Activated naive CD4-positive, alpha-beta T cell treated with anti-CD3 and anti-CD28 coated beads, Interleukin-2, amount 10 ng/mL, durations not matched to agents 7 days and 5 days (primary cell): ENCODE measurements around the gene MRPL10.

Experiments
- CTCF ChIA-PET: fragments of 350-600 bp; sonication (Branson Sonifier 250); formaldehyde crosslinking; loops from one replicate; lab custom pipeline; 2021; ENCODE audit warnings: antibody characterized with exemption; lab: Charles Lee
- DNase-seq: peaks from one replicate; pipeline ENCODE4 v3.0.0-alpha.2; 2020
- H3K27ac Mint-ChIP-seq: one replicate; pipeline ENCODE4 v1.8.0; 2021; ENCODE audit warnings: mild to moderate bottlenecking, moderate library complexity, mixed read lengths
- H3K27me3 Mint-ChIP-seq: one replicate; pipeline ENCODE4 v1.8.0; 2021; ENCODE audit warnings: mild to moderate bottlenecking, mixed read lengths
- H3K36me3 Mint-ChIP-seq: one replicate; pipeline ENCODE4 v1.8.0; 2021; ENCODE audit warnings: mixed read lengths
- H3K4me1 Mint-ChIP-seq: one replicate; pipeline ENCODE4 v1.8.0; 2021; ENCODE audit warnings: mixed read lengths
- H3K4me3 Mint-ChIP-seq: one replicate; pipeline ENCODE4 v1.8.0; 2021; ENCODE audit warnings: mild to moderate bottlenecking, moderate library complexity, mixed read lengths
- H3K9me3 Mint-ChIP-seq: one replicate; pipeline ENCODE4 v1.8.0; 2021; ENCODE audit warnings: mixed read lengths

The MRPL10 gene

GRCh38 chr17:47870056-47870455 is 38.7 kb upstream of the MRPL10 start:
- Mint-ChIP-seq H3K4me1 (peaks cover 10% of the 10 kb centered on the region), H3K27me3 (peaks cover 100% of the 10 kb centered on the region), H3K27ac (no peak overlapping the region), H3K9me3 (no peaks in the 10 kb centered on the region), H3K4me3 (no peak overlapping the region), H3K36me3 (no peaks in the 10 kb centered on the region)
- CTCF ChIA-PET = interaction anchor here (1.2 to 2.1 kb wide), 4 partner anchors 16 to 23 kb away, joined by 3 to 6 read pairs (median 6); no protein-coding TSS in a partner anchor
- no peak for DNase-seq

GRCh38 chr17:47869114-47869513 is 37.8 kb upstream of the MRPL10 start:
- DNase-seq = no peak
- H3K9me3 Mint-ChIP-seq = no peaks in the 10 kb centered on the region
- H3K27me3 Mint-ChIP-seq = peaks cover 99% of the 10 kb centered on the region
- H3K36me3 Mint-ChIP-seq = no peaks in the 10 kb centered on the region
- CTCF ChIA-PET = interaction anchor here (0.5 to 2.1 kb wide), 2 partner anchors 22 to 78 kb away, joined by 3 to 6 read pairs; no protein-coding TSS in a partner anchor
- no peak overlapping the region for H3K4me3 Mint-ChIP-seq
- H3K27ac Mint-ChIP-seq = no peak overlapping the region
- H3K4me1 Mint-ChIP-seq = peaks cover 18% of the 10 kb centered on the region

- H3K4me3 Mint-ChIP-seq = no peak overlapping the region
- CTCF ChIA-PET = no interaction called here
- no peaks in the 10 kb centered on the region for H3K9me3 Mint-ChIP-seq
- no peak for DNase-seq
- no peak overlapping the region for H3K27ac Mint-ChIP-seq
- peaks cover 87% of the 10 kb centered on the region for H3K27me3 Mint-ChIP-seq
- peaks cover 23% of the 10 kb centered on the region for H3K4me1 Mint-ChIP-seq
- H3K36me3 Mint-ChIP-seq = no peaks in the 10 kb centered on the region
Observed at GRCh38 chr17:47867813-47868533, 36.6 kb upstream of the MRPL10 start.

GRCh38 chr17:47866941-47867340 is 35.6 kb upstream of the MRPL10 start:
- H3K4me3 Mint-ChIP-seq = no peak overlapping the region
- peaks cover 77% of the 10 kb centered on the region for H3K27me3 Mint-ChIP-seq
- H3K4me1 Mint-ChIP-seq = peaks cover 32% of the 10 kb centered on the region
- H3K9me3 Mint-ChIP-seq = no peaks in the 10 kb centered on the region
- no peak overlapping the region for H3K27ac Mint-ChIP-seq
- no peak for DNase-seq
- no peaks in the 10 kb centered on the region for H3K36me3 Mint-ChIP-seq
- CTCF ChIA-PET = no interaction called here

GRCh38 chr17:47864791-47865216 is 33.5 kb upstream of the MRPL10 start:
- Mint-ChIP-seq H3K27ac (peak overlapping the region; percentile 72), H3K9me3 (no peaks in the 10 kb centered on the region), H3K4me3 (no peak overlapping the region), H3K27me3 (peaks cover 63% of the 10 kb centered on the region), H3K4me1 (peaks cover 32% of the 10 kb centered on the region), H3K36me3 (no peaks in the 10 kb centered on the region)
- peak; percentile 46 for DNase-seq
- CTCF ChIA-PET = interaction anchor here (1.1 to 2.5 kb wide), 5 partner anchors 17 to 25 kb away, joined by 3 to 10 read pairs (median 6); partner anchors contain the start of gene SCRN2

GRCh38 chr17:47862621-47863440 is 31.5 kb upstream of the MRPL10 start:
- Mint-ChIP-seq H3K27ac (no peak overlapping the region), H3K27me3 (peaks cover 63% of the 10 kb centered on the region), H3K4me3 (no peak overlapping the region), H3K36me3 (no peaks in the 10 kb centered on the region), H3K9me3 (no peaks in the 10 kb centered on the region), H3K4me1 (peaks cover 32% of the 10 kb centered on the region)
- DNase-seq = no peak
- CTCF ChIA-PET = interaction anchor here (0.7 kb wide), 1 partner anchor 27 kb away, joined by 4 read pairs; no protein-coding TSS in a partner anchor

GRCh38 chr17:47860386-47860785 is 29.0 kb upstream of the MRPL10 start:
- H3K9me3 Mint-ChIP-seq = no peaks in the 10 kb centered on the region
- H3K27ac Mint-ChIP-seq = no peak overlapping the region
- no peak for DNase-seq

GRCh38 chr17:47857551-47858455 is 26.5 kb upstream of the MRPL10 start:
- Mint-ChIP-seq H3K9me3 (no peaks in the 10 kb centered on the region), H3K4me3 (no peak overlapping the region), H3K36me3 (no peaks in the 10 kb centered on the region), H3K27ac (no peak overlapping the region), H3K27me3 (peaks cover 77% of the 10 kb centered on the region), H3K4me1 (peaks cover 7% of the 10 kb centered on the region)
- DNase-seq = no peak
- CTCF ChIA-PET = interaction anchor here (3.5 kb wide), 1 partner anchor 9 kb away, joined by 14 read pairs; the partner anchor contains the start of gene SP6

More at GRCh38 chr17:47860386-47860785, 29.0 kb upstream of the MRPL10 start:
- no peak overlapping the region for H3K4me3 Mint-ChIP-seq
- peaks cover 63% of the 10 kb centered on the region for H3K27me3 Mint-ChIP-seq
- peaks cover 26% of the 10 kb centered on the region for H3K4me1 Mint-ChIP-seq
- H3K36me3 Mint-ChIP-seq = no peaks in the 10 kb centered on the region
- CTCF ChIA-PET = interaction anchor here (1.1 kb wide), 1 partner anchor 24 kb away, joined by 5 read pairs; no protein-coding TSS in a partner anchor

GRCh38 chr17:47856830-47857229 is 25.5 kb upstream of the MRPL10 start:
- CTCF ChIA-PET = interaction anchor here (3.5 to 20.4 kb wide), 2 partner anchors 8 to 30 kb away, joined by 14 to 547 read pairs; partner anchors contain the start of genes SP2 and SP6
- no peaks in the 10 kb centered on the region for H3K9me3 Mint-ChIP-seq
- peaks cover 8% of the 10 kb centered on the region for H3K4me1 Mint-ChIP-seq
- H3K36me3 Mint-ChIP-seq = no peaks in the 10 kb centered on the region
- peaks cover 87% of the 10 kb centered on the region for H3K27me3 Mint-ChIP-seq
- H3K27ac Mint-ChIP-seq = no peak overlapping the region
- no peak overlapping the region for H3K4me3 Mint-ChIP-seq
- DNase-seq = no peak

GRCh38 chr17:47855737-47856136 is 24.4 kb upstream of the MRPL10 start:
- CTCF ChIA-PET = interaction anchor here (1.2 to 20.4 kb wide), 4 partner anchors 10 to 32 kb away, joined by 3 to 547 read pairs (median 6); partner anchors contain the start of genes SCRN2 and SP2
- no peak overlapping the region for H3K27ac Mint-ChIP-seq
- no peaks in the 10 kb centered on the region for H3K36me3 Mint-ChIP-seq
- no peaks in the 10 kb centered on the region for H3K9me3 Mint-ChIP-seq
- no peak overlapping the region for H3K4me3 Mint-ChIP-seq
- H3K27me3 Mint-ChIP-seq = peaks cover 97% of the 10 kb centered on the region
- peaks cover 9% of the 10 kb centered on the region for H3K4me1 Mint-ChIP-seq
- no peak for DNase-seq

- Mint-ChIP-seq H3K27ac (no peak overlapping the region), H3K27me3 (peaks cover 100% of the 10 kb centered on the region), H3K4me1 (peaks cover 16% of the 10 kb centered on the region), H3K9me3 (no peaks in the 10 kb centered on the region), H3K4me3 (no peak overlapping the region), H3K36me3 (no peaks in the 10 kb centered on the region)
- no peak for DNase-seq
- CTCF ChIA-PET = interaction anchor here (2.0 to 20.4 kb wide), 2 partner anchors 17 to 34 kb away, joined by 6 to 547 read pairs; partner anchors contain the start of gene SP2
Observed at GRCh38 chr17:47853616-47854015, 22.3 kb upstream of the MRPL10 start.

GRCh38 chr17:47852113-47852949 is 21.0 kb upstream of the MRPL10 start:
- CTCF ChIA-PET = interaction anchor here (1.3 to 20.4 kb wide), 3 partner anchors 9 to 35 kb away, joined by 3 to 547 read pairs (median 6); partner anchors contain the start of gene SP2
- H3K9me3 Mint-ChIP-seq = no peaks in the 10 kb centered on the region
- no peak overlapping the region for H3K27ac Mint-ChIP-seq
- DNase-seq = no peak
- H3K4me1 Mint-ChIP-seq = peaks cover 18% of the 10 kb centered on the region
- no peak overlapping the region for H3K4me3 Mint-ChIP-seq
- H3K36me3 Mint-ChIP-seq = no peaks in the 10 kb centered on the region
- H3K27me3 Mint-ChIP-seq = peaks cover 100% of the 10 kb centered on the region
